M059J (cell line): ENCODE measurements around the gene TUBB4B. TPM values are rescaled to one million over a fixed set of nuclear protein-coding genes. Genes with fewer than 3 reads are reported as not detected.
A peak's percentile ranks its signal among the peaks of the same experiment; 100 is the strongest.

ENCODE experiments used
- DNase-seq: peaks from one replicate; pipeline ENCODE4 v3.0.0-alpha.2; 2012; ENCODE audit warnings: low read depth
- total RNA-seq: library from RNA; depleted of rRNA; stranded (reverse); fragments of >200 nt; shearing (Covaris generic); gene quantifications from 2 replicates; pipeline ENCODE4 v1.2.3, GENCODE V29; 2014

Gene TUBB4B
- total RNA-seq, 1 experiment from 2014 or later, result 381 TPM

DNA sequence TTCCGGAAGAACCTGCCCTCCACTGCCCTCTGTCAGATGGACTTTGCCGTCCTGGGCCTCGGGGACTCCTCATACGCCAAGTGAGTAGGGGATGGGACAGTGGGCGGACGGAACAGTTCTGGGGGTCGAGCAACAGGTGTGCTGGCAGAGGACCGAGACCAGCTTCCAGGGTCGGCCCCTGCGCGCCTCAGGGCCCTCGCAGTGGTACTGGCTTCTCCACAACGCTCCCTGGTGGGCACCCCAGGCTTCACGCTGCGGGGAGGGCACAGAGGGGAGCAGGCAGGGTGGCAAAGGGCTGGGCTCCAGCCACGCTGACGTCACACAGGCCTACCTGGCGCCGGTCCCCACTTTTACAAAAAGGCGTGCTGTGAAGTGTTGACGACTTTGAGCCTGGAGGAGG, 28.6 kb upstream of the TUBB4B start:
- DNase-seq, result no peak

DNA sequence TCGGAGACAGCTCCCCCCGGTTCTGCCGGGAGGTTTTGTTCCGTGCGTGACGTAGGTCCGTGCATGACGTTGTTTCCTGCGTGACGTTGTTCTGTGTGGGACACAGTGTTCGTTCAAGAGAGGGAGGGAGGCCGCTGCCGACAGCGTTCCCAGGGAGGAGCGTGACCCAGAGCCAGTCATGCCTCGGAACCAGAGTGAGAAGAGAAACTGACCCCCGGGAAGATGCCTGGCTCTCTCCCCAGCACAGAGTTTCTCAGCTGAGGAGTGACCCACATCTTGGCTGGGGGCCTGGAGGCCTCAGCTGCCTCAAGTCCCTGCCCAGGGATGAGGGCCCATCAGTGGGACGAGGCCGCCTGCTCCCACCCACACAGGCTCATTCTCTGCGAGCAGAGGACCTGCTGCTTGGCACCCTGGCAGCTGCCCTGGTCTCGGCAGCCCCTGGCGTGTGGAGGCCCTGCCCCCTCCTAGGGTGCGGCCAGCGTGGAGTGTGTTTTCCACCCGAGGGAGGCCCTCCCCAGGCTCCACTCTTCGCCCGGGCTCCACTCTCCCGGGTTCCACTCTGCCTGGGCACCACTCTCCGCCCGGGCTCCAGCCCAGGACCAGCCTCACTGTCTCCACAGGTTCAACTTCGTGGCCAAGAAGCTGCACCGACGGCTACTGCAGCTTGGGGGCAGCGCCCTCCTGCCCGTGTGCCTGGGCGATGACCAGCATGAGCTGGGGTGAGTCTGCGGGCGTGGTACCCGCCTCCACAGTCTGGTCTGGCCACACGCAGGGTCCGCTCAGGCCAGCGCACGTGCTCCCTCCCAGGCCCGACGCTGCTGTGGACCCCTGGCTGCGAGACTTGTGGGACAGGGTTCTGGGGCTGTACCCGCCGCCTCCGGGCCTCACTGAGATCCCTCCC, 27.7 kb upstream of the TUBB4B start:
- DNase-seq, result no peak

DNA sequence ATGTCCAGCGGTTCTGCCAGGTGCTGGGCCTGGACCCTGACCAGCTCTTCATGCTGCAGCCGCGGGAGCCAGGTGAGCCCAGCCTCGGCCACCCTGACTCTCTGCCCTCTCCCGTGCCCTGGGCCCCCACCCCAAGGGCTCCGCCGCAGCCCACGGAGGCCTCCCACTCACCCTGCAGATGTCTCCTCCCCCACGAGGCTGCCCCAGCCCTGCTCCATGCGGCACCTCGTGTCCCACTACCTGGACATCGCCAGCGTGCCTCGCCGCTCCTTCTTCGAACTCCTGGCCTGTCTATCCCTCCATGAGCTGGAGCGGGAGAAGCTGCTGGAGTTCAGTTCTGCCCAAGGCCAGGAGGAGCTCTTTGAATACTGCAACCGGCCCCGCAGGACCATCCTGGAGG, 26.5 kb upstream of the TUBB4B start:
- no peak for DNase-seq

DNA sequence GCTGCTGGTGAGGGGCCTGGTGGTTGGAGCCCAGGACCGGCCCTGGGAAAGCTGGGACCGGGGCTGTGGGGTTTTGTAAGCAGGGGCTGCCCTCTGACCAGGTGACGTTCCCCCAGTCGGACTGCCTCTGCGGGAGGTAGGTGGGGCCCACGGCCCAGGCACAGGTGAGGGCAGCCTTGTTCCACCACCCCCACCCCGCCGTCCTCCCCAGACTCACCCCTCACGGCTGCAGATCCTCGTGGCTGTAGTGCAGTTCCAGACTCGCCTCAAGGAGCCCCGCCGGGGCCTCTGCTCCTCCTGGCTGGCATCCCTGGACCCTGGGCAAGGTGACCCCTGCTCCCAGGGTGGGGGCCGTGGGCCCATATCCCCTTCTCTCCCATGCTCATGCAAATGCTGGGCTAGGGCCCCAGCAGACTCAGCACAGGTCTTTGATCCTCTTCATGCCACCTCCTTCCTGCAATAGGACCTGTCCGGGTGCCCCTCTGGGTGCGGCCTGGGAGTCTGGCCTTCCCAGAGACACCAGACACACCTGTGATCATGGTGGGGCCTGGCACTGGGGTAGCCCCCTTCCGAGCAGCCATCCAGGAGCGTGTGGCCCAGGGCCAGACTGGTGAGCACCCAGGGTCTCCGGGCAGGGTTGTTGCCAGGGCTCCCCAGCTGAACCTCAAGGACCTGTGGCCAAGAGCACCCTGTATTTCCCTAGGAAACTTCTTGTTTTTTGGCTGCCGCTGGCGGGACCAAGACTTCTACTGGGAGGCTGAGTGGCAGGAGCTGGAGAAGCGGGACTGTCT, 25.7 kb upstream of the TUBB4B start:
- DNase-seq, result no peak

DNA sequence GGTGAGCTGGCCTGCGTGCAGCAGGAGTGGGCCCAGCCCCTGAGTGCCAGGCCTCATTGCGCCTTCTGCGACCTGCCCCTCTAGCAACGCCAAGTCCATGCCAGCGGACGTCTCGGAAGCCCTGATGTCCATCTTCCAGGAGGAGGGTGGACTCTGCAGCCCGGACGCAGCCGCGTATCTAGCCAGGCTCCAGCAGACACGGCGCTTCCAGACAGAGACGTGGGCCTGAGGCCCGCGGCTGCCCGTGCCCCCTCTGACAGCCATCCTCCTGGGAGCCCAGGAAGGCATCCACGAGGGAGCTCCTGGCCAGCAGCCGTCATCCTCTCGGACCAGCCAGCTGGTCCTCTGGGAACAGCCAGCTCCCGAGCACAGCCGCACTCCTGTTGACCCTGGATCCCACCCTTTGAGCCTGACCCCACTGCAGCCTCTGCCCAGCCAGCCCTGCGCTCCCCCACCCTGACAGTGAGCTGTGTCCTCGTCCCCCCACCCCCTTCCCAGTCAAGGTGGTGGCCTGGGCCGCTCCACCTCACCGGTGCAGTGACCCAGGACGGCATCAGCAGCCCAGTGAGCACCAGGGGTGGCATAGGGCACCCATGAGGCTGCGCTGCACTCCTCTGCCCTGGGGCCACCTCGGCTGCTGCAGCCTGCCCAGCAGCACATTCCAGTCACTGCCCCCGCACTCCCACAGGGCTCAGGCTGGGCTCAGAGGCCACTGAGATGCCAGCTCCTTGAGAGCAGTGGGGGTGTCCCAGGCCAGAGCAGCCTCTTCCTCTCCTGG, 24.7 kb upstream of the TUBB4B start:
- DNase-seq, result no peak

DNA sequence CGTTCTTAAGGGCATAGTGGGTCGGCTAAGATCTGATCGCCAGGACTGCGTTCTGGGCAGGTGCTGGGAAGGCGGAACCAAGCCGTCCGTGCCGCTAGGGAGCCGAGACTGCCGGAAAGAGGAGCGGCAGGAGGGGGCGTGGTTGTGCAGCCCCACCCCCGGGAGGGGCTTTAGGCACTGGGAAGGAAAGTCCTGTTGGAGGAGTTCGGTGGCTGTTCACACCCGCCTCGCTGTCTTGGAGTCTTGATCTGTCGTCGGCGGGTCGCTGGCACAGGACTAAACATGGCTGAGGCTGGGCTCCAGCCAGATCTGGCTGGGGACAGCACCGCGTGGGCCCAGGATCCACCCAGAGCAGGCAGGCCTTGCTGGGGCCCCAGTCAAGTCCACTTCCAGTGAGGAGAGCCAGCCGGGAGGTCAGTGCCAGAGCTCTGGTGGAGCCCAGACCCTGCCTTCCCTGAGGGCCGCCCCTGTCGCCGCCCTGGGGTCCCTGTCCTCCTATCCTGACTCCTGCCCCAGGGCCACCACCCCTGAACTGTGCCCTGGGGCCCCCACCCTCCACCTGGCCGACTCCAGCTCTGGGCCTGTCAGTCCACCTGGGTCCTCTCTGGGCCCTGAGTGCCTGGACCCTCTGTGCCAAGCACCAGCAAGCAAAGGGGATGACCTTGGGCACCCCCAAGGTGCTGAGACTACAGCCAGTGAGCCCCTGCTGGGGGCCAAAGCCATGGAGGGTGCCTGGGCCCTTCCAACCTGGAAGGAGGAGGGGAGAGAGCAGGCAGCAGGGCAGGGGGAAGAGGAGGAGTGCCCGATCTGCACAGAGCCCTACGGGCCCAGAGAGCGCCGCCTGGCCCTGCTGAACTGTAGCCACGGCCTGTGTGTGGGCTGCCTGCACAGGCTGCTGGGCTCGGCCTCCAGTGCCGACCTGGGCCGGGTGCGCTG, 23.5 kb upstream of the TUBB4B start:
- DNase-seq, result no peak

DNA sequence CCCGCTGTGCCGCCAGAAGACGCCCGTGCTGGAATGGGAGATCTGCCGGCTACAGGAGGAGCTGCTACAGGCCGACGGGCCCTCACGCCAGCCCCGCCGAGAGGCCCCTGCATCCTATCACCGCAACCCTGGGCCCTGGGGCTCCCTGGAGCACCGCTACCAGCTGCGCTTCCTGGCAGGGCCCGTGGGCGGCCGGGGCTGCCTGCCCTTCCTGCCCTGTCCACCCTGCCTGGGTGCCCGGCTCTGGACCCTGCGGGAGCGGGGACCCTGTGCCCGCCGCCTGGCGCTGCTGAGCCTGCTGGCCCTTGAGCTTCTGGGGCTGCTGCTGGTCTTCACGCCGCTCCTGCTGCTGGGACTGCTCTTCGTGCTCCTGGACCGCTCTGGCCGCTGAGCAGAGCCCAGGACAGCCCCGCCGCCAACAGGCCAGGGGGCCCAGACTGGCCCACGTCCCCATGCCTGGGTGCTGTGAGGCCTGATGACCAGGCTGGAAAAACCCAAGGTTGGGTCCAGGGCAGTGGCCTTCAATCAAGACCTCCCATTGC, 22.8 kb upstream of the TUBB4B start:
- DNase-seq, result no peak

DNA sequence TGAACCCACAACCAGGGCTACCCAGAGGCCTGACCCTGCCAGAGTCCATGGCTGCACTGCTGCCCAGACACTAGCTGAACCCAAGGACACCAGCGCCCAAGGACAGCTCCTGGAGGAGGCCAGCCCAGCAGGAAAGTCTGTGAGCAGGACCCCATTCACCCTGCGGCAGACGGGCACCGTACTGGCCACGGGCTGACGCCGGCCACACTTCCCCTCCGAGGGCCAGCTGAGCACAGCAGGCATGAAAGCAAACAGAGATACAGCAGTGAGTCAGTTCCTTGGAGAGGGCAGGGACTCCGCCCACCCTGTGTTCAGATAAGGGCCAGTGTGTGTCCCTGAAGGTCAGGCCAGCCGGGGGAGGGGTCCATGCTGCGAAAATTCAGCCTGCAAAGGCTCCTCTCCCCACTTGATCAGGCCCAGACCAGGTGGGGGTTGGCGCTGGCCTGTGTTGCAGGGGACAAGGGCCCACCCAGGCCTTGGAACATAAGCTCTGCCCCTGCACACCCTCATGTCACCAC, 22.3 kb upstream of the TUBB4B start:
- DNase-seq, result peak; percentile 59

DNA sequence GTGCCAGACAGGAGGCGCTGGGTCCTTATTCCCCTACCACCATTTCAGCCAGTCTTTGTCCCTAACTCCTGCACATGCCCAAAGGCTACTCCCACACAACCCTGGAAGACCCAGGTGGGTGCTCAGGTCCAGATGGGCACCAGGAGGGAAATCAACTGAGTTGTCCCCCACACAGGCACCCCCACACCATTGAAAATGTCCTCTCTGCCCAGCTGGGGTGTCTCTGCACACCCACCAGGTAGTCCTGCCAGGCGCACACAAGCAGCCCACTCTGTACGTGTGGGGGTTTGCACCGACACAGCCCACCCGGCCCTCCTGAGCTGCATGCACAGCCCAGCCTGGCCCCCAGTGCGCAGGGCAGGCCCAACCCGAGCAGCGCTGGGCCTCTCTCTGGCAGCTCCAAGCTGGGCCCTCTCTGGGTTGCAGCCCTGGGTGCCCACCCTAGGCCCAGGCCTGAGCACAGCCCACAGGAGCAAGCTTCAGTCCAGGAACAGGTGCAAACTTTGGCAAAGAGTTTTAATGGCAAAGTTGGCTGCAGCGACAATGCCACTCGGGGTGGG, 21.2 kb upstream of the TUBB4B start:
- no peak for DNase-seq

DNA sequence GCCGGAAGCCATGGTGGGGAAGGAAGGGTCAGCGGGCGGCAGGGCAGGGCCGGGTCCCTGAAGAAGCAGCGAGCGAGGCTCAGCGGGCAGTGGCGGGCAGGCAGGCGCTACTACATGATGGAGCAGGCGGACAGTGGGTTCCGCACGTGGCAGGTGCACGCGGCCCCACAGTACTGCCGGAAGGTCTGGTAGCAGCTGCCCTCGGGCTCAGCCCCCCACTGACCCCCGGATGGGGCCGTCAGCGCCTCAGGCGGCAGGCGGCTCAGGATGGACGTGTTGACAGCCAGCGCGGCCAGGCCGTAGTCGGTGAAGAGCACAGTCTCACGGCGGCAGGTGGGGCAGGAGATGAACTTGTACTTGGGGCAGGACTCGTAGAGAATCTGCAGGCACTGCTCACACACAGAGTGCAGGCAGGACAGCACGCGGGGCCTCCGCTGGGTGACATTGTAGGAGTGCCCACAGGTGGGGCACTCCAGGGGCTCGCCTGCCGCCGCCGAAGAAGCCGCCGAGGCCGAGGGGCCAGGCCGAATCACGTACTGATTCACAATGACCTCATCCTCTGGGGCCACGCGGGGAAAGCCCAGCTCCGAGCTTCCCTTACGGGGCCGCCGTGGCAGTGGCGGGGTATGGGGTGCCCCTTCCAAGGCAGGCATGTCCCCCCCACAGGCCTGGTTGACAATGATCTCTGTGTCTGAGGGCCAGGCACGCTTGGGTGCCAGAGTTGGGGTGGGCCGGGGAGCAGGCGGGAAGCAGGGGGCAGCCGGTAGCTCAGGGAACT, 20.6 kb upstream of the TUBB4B start:
- DNase-seq, result no peak

DNA sequence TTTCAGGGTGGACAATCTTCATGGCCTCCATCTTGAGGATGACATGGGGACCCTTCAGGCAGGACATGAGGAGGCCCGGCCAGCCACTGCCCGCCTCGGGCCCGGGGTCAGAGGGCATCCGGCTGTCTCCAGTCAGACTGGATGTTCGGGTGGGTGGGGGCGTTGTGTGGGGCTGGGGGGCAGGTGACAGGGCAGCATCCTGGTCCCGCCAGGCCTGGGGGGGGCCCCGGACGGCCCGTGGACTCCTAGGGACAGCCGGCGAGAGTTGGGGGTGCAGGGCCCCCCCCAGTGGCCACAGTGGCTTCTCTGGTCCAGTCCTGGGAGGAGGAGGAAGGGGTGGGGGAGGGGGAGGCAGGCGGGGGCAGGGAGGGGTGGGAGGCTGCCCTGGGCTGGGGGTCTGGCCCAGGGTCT, 20.0 kb upstream of the TUBB4B start:
- DNase-seq, result no peak

DNA sequence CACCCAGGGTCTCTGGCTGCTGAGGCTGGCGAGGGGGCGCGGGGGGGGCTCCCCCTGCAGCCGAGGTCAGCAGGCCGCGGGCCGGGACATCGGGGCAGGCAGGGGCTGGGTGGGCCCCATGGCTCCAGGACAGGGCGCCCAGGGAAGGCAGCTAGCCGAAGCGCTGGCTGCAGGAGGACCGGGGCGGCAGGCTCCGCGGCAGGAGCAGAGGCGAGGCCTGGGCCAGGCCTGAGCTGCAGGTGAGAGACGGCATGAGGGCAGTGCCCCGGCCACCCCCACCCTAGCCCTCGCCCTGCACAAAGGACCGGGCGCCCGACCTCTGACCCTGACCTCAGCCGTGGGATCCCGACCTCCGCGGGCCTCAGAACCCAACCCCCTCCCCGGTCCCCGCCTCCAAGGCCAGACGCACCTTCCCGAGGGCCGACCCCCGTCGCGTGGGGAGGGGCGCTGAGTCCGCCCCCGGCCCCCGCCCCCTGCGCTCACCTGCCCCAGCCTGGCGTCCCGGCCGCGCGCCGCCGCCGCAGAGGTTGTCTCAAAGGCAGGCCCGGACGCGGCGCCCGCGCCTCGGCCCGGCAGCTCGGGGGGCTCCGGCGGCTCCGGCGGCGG, 19.5 kb upstream of the TUBB4B start:
- DNase-seq, result no peak

DNA sequence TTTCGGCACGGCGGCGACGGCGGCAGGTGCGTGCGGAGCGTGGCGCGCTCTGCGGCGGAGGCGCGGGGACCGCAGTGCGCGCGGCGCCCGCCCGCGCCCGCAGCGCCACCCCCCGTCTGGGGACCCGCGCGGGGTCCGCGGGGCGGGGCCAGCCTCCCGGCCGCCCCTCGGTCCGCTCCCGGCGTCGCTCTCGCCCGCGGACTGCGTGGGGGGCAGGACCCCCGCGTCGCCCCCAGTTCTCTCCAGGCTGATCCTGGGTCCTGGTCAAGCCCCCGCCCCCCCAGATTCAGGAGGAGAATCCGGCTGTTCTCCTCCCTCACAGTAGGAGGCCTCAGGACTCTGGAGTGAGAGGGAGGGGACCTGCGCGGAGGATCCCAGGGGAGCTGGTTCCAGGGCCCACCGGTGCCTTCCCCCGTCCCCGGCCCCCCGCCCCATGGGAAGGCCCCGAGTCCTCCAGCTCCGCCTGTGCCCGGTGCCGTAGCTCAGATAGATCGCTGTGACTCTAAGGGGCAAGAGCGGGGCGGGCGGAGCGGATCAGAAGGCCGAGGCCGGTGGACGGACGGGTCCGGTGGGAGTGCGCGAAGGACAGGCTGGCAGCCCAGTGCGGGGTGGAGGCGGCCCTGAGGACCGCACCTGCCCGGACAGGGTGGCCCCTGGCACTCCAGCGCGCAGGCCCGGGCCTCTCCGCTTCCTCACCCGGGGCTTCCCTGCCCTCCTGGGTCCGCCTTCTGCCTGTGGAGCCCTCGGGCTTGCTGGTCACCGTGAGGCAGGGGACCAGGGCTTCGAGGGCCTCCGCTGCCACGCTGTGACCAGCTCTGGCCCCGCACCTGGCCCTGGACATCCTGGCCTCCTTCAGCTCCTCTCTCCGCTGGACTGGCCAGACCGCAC, 18.7 kb upstream of the TUBB4B start, which contains the start of gene RNF208:
TSS of gene RNF208 (minus strand) at position 51 of the 888 bp plus-strand sequence. CDS start 1,028 bp downstream, outside the sequence.
- DNase-seq, result no peak

DNA sequence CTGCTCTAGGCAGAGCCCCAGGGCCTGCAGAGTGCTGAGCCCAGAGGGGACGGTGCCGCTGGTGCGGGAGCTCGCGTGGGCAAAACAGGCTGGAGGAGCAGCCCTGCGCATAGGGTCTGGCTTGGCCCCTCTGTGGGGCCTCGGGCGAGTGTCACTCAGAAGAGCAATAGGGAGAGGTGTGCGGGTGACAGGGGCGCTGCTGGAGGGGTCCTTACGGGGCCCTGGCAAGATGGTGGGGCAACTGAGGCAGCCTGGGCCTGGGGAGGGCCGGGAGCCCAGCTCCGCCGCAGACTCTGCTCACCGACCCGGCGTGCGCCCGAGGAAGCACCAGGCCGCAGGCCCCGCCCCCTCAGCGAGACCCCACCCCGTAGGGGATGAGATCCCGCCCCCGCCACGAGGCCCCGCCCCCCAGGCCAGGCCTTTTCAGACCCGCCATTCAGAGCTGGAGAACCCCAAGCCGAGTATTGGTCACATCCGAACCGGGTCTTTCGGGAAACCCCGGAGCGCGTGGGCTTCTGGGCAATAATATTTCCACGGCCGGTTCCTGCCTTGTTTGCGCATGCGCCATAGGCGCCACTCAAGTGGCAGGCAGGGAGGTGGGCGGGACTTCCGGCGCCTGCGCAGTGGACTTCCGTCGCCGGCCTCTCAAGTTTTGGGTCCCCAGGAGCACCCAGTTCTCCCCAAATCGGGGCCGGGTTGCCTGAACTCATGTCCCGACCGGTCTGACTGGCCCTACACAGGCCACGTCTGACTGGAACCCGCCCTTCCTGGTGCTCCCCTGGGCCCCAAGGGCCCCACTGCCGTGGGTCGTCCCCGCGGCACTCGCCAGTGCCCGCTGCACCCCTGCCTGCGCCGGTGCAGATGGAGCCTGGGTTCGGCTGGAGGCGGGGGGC, 17.8 kb upstream of the TUBB4B start:
- peak; percentile 98 for DNase-seq

DNA sequence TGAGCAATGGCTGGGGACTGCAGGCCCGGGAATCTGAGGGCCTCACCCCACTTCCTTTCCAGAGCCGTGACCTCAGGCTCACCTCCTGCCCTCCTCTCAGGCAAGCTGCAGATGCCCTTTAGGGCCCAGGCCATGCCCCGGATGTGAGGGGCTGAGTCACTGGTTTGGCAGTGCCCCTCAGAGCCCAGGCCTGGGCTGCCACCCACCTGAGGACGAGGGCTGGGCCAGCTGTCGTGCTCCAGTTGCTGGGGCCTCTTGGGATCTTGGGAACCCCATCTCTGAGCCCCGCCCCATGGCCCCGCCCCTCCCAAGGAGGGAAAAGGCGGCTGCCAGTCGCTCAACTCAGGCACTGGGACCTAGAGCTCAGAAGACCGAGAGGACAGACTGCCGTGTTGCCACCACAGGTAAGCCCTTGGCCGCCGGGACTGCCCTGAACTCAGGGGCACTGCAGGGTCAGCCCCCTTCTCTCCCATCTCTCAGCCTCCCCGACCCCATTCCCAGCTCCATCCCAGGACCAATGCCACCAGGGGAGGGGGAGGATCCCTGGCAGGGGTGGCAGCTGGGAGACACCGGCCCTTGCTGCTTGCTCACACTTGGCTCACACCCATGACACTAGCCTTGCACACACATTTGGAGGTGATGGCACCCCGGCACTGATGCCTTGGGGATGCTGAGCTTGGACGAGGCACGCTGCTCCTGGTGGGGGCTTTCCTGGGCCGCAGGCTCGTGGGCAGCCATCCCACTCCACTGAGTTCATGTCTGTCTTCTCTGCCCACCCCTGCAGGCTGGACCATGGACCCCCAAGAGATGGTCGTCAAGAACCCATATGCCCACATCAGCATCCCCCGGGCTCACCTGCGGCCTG, 16.0 kb upstream of the TUBB4B start, which contains the start of gene CYSRT1:
TSS of gene CYSRT1 (plus strand) at position 345 of the 865 bp plus-strand sequence. CDS start at position 793, 448 bp downstream.
- no peak for DNase-seq
